ENCODE measurements around the gene RPS15. TPM values are rescaled to one million over a fixed set of nuclear protein-coding genes. Genes with fewer than 3 reads are reported as not detected.

The RPS15 gene
- total and polyA plus RNA-seq, 4 donors: 574 to 2,993 (median 1,933) TPM

GRCh38 chr19:1429750-1430149 lies 8.4 kb upstream of the RPS15 start:
- Histone ChIP-seq H3K27me3 (ENCODE audit: control insufficient read depth in 3 of 3, insufficient read depth in 3 of 3, low read length in 2 of 3) (no peaks in the 10 kb centered on the region), H3K4me1 (ENCODE audit: control insufficient read depth in 5 of 5, insufficient read depth in 5 of 5, low read length in 5 of 5) (no peaks in the 10 kb centered on the region), H3K9me3 (ENCODE audit: control insufficient read depth in 4 of 4, insufficient read depth in 3 of 4, low read length in 3 of 4) (no peaks in the 10 kb centered on the region), H3K36me3 (ENCODE audit: control insufficient read depth in 4 of 4, insufficient read depth in 4 of 4, low read length in 4 of 4) (peaks cover 3 to 79% (median 28%) of the 10 kb centered on the region in 4 donors), H3K4me3 (no peak overlapping the region), H3K27ac (ENCODE audit: low read depth in 1 of 2, low read length in 1 of 2) (no peak overlapping the region), H3K9ac (ENCODE audit: insufficient read depth in 1 of 2, low read length in 2 of 2) (no peak overlapping the region)
- WGBS, 2 donors: 81 to 86% methylated on average over 14 of the region's 14 CpGs
- DNase-seq (no peak), ATAC-seq (ENCODE audit: insufficient read depth, low FRiP score) (no peak)
- TF ChIP-seq, protein P1, sequence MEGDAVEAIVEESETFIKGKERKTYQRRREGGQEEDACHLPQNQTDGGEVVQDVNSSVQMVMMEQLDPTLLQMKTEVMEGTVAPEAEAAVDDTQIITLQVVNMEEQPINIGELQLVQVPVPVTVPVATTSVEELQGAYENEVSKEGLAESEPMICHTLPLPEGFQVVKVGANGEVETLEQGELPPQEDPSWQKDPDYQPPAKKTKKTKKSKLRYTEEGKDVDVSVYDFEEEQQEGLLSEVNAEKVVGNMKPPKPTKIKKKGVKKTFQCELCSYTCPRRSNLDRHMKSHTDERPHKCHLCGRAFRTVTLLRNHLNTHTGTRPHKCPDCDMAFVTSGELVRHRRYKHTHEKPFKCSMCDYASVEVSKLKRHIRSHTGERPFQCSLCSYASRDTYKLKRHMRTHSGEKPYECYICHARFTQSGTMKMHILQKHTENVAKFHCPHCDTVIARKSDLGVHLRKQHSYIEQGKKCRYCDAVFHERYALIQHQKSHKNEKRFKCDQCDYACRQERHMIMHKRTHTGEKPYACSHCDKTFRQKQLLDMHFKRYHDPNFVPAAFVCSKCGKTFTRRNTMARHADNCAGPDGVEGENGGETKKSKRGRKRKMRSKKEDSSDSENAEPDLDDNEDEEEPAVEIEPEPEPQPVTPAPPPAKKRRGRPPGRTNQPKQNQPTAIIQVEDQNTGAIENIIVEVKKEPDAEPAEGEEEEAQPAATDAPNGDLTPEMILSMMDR (IDR thresholded peaks at IDR 0.05; ENCODE audit: control extremely low read depth, extremely low read depth): no peak

GRCh38 chr19:1430246-1430645 lies 8.0 kb upstream of the RPS15 start:
- Histone ChIP-seq H3K27ac (ENCODE audit: low read depth in 1 of 2, low read length in 1 of 2) (no peak overlapping the region), H3K9ac (ENCODE audit: insufficient read depth in 1 of 2, low read length in 2 of 2) (no peak overlapping the region), H3K27me3 (ENCODE audit: control insufficient read depth in 3 of 3, insufficient read depth in 3 of 3, low read length in 2 of 3) (no peaks in the 10 kb centered on the region), H3K4me1 (ENCODE audit: control insufficient read depth in 5 of 5, insufficient read depth in 5 of 5, low read length in 5 of 5) (no peaks in the 10 kb centered on the region), H3K4me3 (no peak overlapping the region), H3K9me3 (ENCODE audit: control insufficient read depth in 4 of 4, insufficient read depth in 3 of 4, low read length in 3 of 4) (no peaks in the 10 kb centered on the region), H3K36me3 (ENCODE audit: control insufficient read depth in 4 of 4, insufficient read depth in 4 of 4, low read length in 4 of 4) (peaks cover 3 to 76% (median 24%) of the 10 kb centered on the region in 4 donors)
- 90 to 91% methylated on average over 14 of the region's 14 CpGs for WGBS, 2 donors
- ATAC-seq (ENCODE audit: insufficient read depth, low FRiP score): no peak
- DNase-seq: no peak
- TF ChIP-seq, protein P1 (IDR thresholded peaks at IDR 0.05; ENCODE audit: control extremely low read depth, extremely low read depth): no peak

DNA sequence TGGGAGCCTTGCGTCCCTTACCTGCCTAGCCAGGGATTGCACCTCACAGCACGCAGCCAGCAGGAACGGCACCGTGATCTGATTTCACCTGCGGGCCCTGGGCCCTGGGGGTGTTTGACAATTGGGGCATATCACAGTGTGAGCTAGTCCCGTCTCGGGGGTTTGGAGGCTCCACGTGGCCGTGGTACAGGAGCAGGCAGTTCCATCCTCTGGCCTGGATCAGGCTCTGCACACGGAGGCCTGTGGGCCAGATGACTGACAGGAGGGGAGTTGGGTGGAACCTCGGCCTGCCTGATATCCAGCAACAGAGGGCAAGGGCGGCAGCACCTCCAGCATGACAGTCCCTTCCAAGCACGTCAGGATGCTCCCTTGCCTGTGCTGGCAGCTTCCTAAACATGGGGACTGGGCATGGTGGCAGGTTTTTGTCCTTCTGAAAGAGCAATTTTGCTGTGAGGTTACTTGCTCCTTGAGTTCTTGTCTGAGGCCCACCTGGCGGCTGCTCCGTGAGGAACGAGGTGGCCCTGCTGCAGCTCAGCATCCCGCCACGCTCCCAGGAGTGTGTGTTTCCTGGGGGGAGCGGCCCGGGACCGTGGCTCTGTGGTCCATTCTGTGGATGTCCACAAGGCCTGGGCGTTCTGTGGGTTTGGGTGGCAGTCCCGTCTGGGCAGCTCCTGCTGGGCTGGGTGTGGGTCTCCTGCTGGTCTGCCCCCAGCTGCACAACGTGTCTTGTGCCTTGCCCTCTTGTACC lies 6.3 kb upstream of the RPS15 start:
- no peaks in the 10 kb centered on the region for H3K4me1 ChIP-seq (ENCODE audit: control insufficient read depth in 5 of 5, insufficient read depth in 5 of 5, low read length in 5 of 5)
- H3K9me3 ChIP-seq (ENCODE audit: control insufficient read depth in 4 of 4, insufficient read depth in 3 of 4, low read length in 3 of 4): no peaks in the 10 kb centered on the region
- no peak for DNase-seq
- no peak overlapping the region for H3K27ac ChIP-seq (ENCODE audit: low read depth in 1 of 2, low read length in 1 of 2)
- H3K4me3 ChIP-seq: no peak overlapping the region
- TF ChIP-seq, protein P1 (IDR thresholded peaks at IDR 0.05; ENCODE audit: control extremely low read depth, extremely low read depth): no peak
- ATAC-seq (ENCODE audit: insufficient read depth, low FRiP score): no peak
- H3K27me3 ChIP-seq (ENCODE audit: control insufficient read depth in 3 of 3, insufficient read depth in 3 of 3, low read length in 2 of 3): no peaks in the 10 kb centered on the region
- no peak overlapping the region for H3K9ac ChIP-seq (ENCODE audit: insufficient read depth in 1 of 2, low read length in 2 of 2)
- WGBS, 2 donors: 93 to 94% methylated on average over 24 of the region's 24 CpGs
- H3K36me3 ChIP-seq (ENCODE audit: control insufficient read depth in 4 of 4, insufficient read depth in 4 of 4, low read length in 4 of 4): peaks cover 3 to 68% (median 20%) of the 10 kb centered on the region in 4 donors

Data from lung (tissue), 12 donors.